ENCODE results near the gene CDKAL1. TPM values are rescaled to one million over a fixed set of nuclear protein-coding genes. Genes with fewer than 3 reads are reported as not detected.

The CDKAL1 gene
- total RNA-seq, 1 experiment from 2014 or later: 20.6 TPM

DNA sequence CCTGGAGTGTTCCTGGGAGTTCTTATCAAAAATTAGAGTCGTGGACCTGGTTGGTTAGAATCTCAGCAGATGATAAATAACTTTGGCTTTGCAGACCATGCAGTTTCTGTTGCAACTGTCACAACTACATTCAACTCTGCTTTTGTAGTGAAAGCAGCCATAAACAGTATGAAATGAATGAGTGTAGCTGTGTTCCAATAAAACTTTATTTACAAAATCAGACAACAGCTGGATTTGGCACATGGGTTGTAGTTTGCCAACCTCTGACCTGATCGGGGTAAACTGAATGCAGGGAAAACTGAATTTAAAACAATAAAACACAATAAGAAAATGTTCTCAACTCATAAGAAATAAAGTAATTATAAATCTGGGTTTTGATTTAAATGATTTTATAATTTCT, 513.8 kb downstream of the CDKAL1 start:
- Mint-ChIP-seq H3K27ac (no peak overlapping the region), H3K4me3 (no peak overlapping the region), H3K27me3 (ENCODE audit: low read depth) (no peaks in the 10 kb centered on the region), H3K4me1 (no peaks in the 10 kb centered on the region; the same call in 1 of the 2 replicates), H3K9me3 (no peaks in the 10 kb centered on the region), H3K36me3 (no peaks in the 10 kb centered on the region)
- DNase-seq (ENCODE audit: low spot score) (no peak), ATAC-seq (no peak)
- TF ChIP-seq ZNF281 (CRISPR knock-in tag; IDR thresholded peaks at IDR 0.05): no peak
- TF ChIP-seq ZNF671 (CRISPR knock-in tag; IDR thresholded peaks at IDR 0.05): no peak
- no peak for TF ChIP-seq ZNF138 (CRISPR knock-in tag; conservative IDR thresholded peaks at IDR 0.05)
- TF ChIP-seq NR1H2 (CRISPR knock-in tag; IDR thresholded peaks at IDR 0.05): no peak
- no peak for TF ChIP-seq HMGA2 (CRISPR knock-in tag; IDR thresholded peaks at IDR 0.05)
- TF ChIP-seq, protein P1, sequence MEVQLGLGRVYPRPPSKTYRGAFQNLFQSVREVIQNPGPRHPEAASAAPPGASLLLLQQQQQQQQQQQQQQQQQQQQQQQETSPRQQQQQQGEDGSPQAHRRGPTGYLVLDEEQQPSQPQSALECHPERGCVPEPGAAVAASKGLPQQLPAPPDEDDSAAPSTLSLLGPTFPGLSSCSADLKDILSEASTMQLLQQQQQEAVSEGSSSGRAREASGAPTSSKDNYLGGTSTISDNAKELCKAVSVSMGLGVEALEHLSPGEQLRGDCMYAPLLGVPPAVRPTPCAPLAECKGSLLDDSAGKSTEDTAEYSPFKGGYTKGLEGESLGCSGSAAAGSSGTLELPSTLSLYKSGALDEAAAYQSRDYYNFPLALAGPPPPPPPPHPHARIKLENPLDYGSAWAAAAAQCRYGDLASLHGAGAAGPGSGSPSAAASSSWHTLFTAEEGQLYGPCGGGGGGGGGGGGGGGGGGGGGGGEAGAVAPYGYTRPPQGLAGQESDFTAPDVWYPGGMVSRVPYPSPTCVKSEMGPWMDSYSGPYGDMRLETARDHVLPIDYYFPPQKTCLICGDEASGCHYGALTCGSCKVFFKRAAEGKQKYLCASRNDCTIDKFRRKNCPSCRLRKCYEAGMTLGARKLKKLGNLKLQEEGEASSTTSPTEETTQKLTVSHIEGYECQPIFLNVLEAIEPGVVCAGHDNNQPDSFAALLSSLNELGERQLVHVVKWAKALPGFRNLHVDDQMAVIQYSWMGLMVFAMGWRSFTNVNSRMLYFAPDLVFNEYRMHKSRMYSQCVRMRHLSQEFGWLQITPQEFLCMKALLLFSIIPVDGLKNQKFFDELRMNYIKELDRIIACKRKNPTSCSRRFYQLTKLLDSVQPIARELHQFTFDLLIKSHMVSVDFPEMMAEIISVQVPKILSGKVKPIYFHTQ (CRISPR knock-in tag; IDR thresholded peaks at IDR 0.05): no peak
- TF ChIP-seq GABPB1 (CRISPR knock-in tag; IDR thresholded peaks at IDR 0.05): no peak
- no peak for TF ChIP-seq ZNF219 (CRISPR knock-in tag; IDR thresholded peaks at IDR 0.05; ENCODE audit: borderline replicate concordance)
- TF ChIP-seq, protein P2, sequence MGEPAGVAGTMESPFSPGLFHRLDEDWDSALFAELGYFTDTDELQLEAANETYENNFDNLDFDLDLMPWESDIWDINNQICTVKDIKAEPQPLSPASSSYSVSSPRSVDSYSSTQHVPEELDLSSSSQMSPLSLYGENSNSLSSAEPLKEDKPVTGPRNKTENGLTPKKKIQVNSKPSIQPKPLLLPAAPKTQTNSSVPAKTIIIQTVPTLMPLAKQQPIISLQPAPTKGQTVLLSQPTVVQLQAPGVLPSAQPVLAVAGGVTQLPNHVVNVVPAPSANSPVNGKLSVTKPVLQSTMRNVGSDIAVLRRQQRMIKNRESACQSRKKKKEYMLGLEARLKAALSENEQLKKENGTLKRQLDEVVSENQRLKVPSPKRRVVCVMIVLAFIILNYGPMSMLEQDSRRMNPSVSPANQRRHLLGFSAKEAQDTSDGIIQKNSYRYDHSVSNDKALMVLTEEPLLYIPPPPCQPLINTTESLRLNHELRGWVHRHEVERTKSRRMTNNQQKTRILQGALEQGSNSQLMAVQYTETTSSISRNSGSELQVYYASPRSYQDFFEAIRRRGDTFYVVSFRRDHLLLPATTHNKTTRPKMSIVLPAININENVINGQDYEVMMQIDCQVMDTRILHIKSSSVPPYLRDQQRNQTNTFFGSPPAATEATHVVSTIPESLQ (CRISPR knock-in tag; IDR thresholded peaks at IDR 0.05): no peak
- no peak for TF ChIP-seq MXD4 (CRISPR knock-in tag; IDR thresholded peaks at IDR 0.05; ENCODE audit: borderline replicate concordance)
- TF ChIP-seq JUN (CRISPR knock-in tag; IDR thresholded peaks at IDR 0.05): no peak
- no peak for TF ChIP-seq ETV6 (CRISPR knock-in tag; IDR thresholded peaks at IDR 0.05)
- no peak for TF ChIP-seq NR3C1 (CRISPR knock-in tag; conservative IDR thresholded peaks at IDR 0.05; ENCODE audit: low read depth)
- TF ChIP-seq IRF2 (CRISPR knock-in tag; IDR thresholded peaks at IDR 0.05; ENCODE audit: borderline replicate concordance, low read depth): no peak
- TF ChIP-seq, protein P3, sequence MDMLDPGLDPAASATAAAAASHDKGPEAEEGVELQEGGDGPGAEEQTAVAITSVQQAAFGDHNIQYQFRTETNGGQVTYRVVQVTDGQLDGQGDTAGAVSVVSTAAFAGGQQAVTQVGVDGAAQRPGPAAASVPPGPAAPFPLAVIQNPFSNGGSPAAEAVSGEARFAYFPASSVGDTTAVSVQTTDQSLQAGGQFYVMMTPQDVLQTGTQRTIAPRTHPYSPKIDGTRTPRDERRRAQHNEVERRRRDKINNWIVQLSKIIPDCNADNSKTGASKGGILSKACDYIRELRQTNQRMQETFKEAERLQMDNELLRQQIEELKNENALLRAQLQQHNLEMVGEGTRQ (CRISPR knock-in tag; IDR thresholded peaks at IDR 0.05): no peak
- TF ChIP-seq, protein P4, sequence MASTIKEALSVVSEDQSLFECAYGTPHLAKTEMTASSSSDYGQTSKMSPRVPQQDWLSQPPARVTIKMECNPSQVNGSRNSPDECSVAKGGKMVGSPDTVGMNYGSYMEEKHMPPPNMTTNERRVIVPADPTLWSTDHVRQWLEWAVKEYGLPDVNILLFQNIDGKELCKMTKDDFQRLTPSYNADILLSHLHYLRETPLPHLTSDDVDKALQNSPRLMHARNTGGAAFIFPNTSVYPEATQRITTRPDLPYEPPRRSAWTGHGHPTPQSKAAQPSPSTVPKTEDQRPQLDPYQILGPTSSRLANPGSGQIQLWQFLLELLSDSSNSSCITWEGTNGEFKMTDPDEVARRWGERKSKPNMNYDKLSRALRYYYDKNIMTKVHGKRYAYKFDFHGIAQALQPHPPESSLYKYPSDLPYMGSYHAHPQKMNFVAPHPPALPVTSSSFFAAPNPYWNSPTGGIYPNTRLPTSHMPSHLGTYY (CRISPR knock-in tag; IDR thresholded peaks at IDR 0.05): no peak
- TF ChIP-seq SOX15 (CRISPR knock-in tag; IDR thresholded peaks at IDR 0.05): no peak
- CTCF ChIA-PET: no interaction called here
- POLR2A ChIA-PET: no interaction called here

DNA sequence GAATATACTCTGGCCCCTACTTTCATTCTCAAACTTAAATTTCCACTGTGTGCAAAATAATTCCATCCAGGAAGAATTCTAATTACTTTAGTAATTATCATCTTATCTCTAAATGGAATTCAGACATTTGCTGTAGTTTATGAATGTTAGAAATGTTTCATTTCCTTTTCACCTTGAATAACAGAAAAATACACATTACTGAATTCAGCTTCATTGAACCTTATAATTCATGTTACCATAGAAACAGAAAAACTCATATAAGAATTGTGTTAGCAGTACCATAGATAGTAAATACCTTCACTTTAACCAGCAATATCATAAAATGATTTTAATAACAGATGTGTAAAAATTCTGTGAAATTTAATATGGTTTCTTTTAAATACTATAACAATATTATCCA, 514.9 kb downstream of the CDKAL1 start:
- POLR2A ChIA-PET: no interaction called here
- CTCF ChIA-PET: no interaction called here
- no peak for DNase-seq (ENCODE audit: low spot score)
- Mint-ChIP-seq H3K4me3 (no peak overlapping the region), H3K36me3 (no peaks in the 10 kb centered on the region), H3K27ac (no peak overlapping the region), H3K27me3 (ENCODE audit: low read depth) (no peaks in the 10 kb centered on the region), H3K9me3 (no peaks in the 10 kb centered on the region), H3K4me1 (no peaks in the 10 kb centered on the region; the same call in 1 of the 2 replicates)
- no peak for ATAC-seq
- TF ChIP-seq, protein P4 (CRISPR knock-in tag; IDR thresholded peaks at IDR 0.05): no peak
- no peak for TF ChIP-seq SMAD4 (CRISPR knock-in tag; IDR thresholded peaks at IDR 0.05)
- TF ChIP-seq, protein P5, sequence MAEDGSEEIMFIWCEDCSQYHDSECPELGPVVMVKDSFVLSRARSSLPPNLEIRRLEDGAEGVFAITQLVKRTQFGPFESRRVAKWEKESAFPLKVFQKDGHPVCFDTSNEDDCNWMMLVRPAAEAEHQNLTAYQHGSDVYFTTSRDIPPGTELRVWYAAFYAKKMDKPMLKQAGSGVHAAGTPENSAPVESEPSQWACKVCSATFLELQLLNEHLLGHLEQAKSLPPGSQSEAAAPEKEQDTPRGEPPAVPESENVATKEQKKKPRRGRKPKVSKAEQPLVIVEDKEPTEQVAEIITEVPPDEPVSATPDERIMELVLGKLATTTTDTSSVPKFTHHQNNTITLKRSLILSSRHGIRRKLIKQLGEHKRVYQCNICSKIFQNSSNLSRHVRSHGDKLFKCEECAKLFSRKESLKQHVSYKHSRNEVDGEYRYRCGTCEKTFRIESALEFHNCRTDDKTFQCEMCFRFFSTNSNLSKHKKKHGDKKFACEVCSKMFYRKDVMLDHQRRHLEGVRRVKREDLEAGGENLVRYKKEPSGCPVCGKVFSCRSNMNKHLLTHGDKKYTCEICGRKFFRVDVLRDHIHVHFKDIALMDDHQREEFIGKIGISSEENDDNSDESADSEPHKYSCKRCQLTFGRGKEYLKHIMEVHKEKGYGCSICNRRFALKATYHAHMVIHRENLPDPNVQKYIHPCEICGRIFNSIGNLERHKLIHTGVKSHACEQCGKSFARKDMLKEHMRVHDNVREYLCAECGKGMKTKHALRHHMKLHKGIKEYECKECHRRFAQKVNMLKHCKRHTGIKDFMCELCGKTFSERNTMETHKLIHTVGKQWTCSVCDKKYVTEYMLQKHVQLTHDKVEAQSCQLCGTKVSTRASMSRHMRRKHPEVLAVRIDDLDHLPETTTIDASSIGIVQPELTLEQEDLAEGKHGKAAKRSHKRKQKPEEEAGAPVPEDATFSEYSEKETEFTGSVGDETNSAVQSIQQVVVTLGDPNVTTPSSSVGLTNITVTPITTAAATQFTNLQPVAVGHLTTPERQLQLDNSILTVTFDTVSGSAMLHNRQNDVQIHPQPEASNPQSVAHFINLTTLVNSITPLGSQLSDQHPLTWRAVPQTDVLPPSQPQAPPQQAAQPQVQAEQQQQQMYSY (CRISPR knock-in tag; IDR thresholded peaks at IDR 0.05): no peak
- no peak for TF ChIP-seq ATF2 (CRISPR knock-in tag; IDR thresholded peaks at IDR 0.05; ENCODE audit: borderline replicate concordance, low read depth)
